Activated T-helper 2 cell treated with anti-CD3 and anti-CD28 coated beads, Interferon-gamma antibody, Interleukin-2, Interleukin-4, amounts not matched to agents 10 μg/mL and 5 μg/mL and 100 μg/mL, durations not matched to agents 14 hours and 24 hours and 36 hours (primary cell): Measurements from ENCODE around the gene MYBPC3. TPM values are rescaled to one million over a fixed set of nuclear protein-coding genes. Genes with fewer than 3 reads are reported as not detected.
A peak's percentile ranks its signal among the peaks of the same experiment; 100 is the strongest.

ENCODE experiments used
- DNase-seq: peaks from one replicate; pipeline ENCODE4 v3.0.0; 2021; ENCODE audit warnings: low spot score
- H3K27ac Mint-ChIP-seq: one replicate; pipeline ENCODE4 v1.8.0; 2021; ENCODE audit warnings: mixed read lengths
- H3K27me3 Mint-ChIP-seq: one replicate; pipeline ENCODE4 v1.8.0; 2021; ENCODE audit warnings: low read depth, mixed read lengths
- H3K36me3 Mint-ChIP-seq: one replicate; pipeline ENCODE4 v1.8.0; 2021; ENCODE audit warnings: low read depth, mixed read lengths
- H3K4me1 Mint-ChIP-seq: one replicate; pipeline ENCODE4 v1.8.0; 2021; ENCODE audit warnings: low read depth, mixed read lengths
- H3K4me3 Mint-ChIP-seq: one replicate; pipeline ENCODE4 v1.8.0; 2021; ENCODE audit warnings: low read depth, mild to moderate bottlenecking, moderate library complexity, mixed read lengths
- H3K9me3 Mint-ChIP-seq: one replicate; pipeline ENCODE4 v1.8.0; 2021; ENCODE audit warnings: mixed read lengths
- intact Hi-C: fragments of 100-400 bp; cut with micrococcal nuclease; formaldehyde crosslinking; loops from one replicate; pipeline ENCODE4 v1.15.1; 2023
- total RNA-seq: library from RNA; stranded (reverse); gene quantifications from 2 replicates; pipeline ENCODE4 v1.2.3, GENCODE V29; 2022

The MYBPC3 gene
- total RNA-seq, 1 donor from 2014 or later = not detected

- Mint-ChIP-seq H3K36me3 (no peaks in the 10 kb centered on the region), H3K9me3 (no peaks in the 10 kb centered on the region), H3K4me3 (no peak overlapping the region), H3K27me3 (peaks cover 2% of the 10 kb centered on the region), H3K4me1 (peaks cover 12% of the 10 kb centered on the region), H3K27ac (no peak overlapping the region)
- intact Hi-C loops = no loop called here
- no peak for DNase-seq
Measured at GRCh38 chr11:47361419-47361818, 8.9 kb upstream of the MYBPC3 start.

- Mint-ChIP-seq H3K27ac (no peak overlapping the region), H3K4me1 (peaks cover 10% of the 10 kb centered on the region), H3K4me3 (no peak overlapping the region), H3K27me3 (no peaks in the 10 kb centered on the region), H3K36me3 (no peaks in the 10 kb centered on the region), H3K9me3 (no peaks in the 10 kb centered on the region)
- DNase-seq = no peak
- intact Hi-C loops = no loop called here
Measured at GRCh38 chr11:47360341-47360740, 7.8 kb upstream of the MYBPC3 start.

- Mint-ChIP-seq H3K4me3 (no peak overlapping the region), H3K27me3 (no peaks in the 10 kb centered on the region), H3K27ac (peak overlapping the region; percentile 53), H3K9me3 (no peaks in the 10 kb centered on the region), H3K36me3 (no peaks in the 10 kb centered on the region), H3K4me1 (peaks cover 10% of the 10 kb centered on the region)
- intact Hi-C loops = no loop called here
- DNase-seq = no peak
Measured at GRCh38 chr11:47359586-47359985, 7.1 kb upstream of the MYBPC3 start.

GRCh38 chr11:47359162-47359561 lies 6.7 kb upstream of the MYBPC3 start:
- intact Hi-C loops = no loop called here
- H3K4me3 Mint-ChIP-seq = no peak overlapping the region
- no peak for DNase-seq
- no peaks in the 10 kb centered on the region for H3K27me3 Mint-ChIP-seq
- peak overlapping the region; percentile 53 for H3K27ac Mint-ChIP-seq
- no peaks in the 10 kb centered on the region for H3K9me3 Mint-ChIP-seq
- H3K36me3 Mint-ChIP-seq = no peaks in the 10 kb centered on the region
- peaks cover 10% of the 10 kb centered on the region for H3K4me1 Mint-ChIP-seq

- no peak overlapping the region for H3K4me3 Mint-ChIP-seq
- intact Hi-C loops = no loop called here
- no peaks in the 10 kb centered on the region for H3K9me3 Mint-ChIP-seq
- no peaks in the 10 kb centered on the region for H3K36me3 Mint-ChIP-seq
- DNase-seq = no peak
- H3K4me1 Mint-ChIP-seq = peaks cover 10% of the 10 kb centered on the region
- H3K27ac Mint-ChIP-seq = no peak overlapping the region
- no peaks in the 10 kb centered on the region for H3K27me3 Mint-ChIP-seq
Measured at GRCh38 chr11:47358731-47359051, 6.2 kb upstream of the MYBPC3 start.

- no peaks in the 10 kb centered on the region for H3K36me3 Mint-ChIP-seq
- intact Hi-C loops = no loop called here
Measured at GRCh38 chr11:47357985-47358730, 5.7 kb upstream of the MYBPC3 start.

GRCh38 chr11:47356998-47357329 lies 4.5 kb upstream of the MYBPC3 start:
- Mint-ChIP-seq H3K9me3 (no peaks in the 10 kb centered on the region), H3K36me3 (no peaks in the 10 kb centered on the region), H3K4me1 (peaks cover 10% of the 10 kb centered on the region), H3K4me3 (no peak overlapping the region), H3K27ac (no peak overlapping the region), H3K27me3 (no peaks in the 10 kb centered on the region)
- DNase-seq = no peak
- intact Hi-C loops = no loop called here

More at GRCh38 chr11:47357985-47358730, 5.7 kb upstream of the MYBPC3 start:
- no peak for DNase-seq
- Mint-ChIP-seq H3K9me3 (no peaks in the 10 kb centered on the region), H3K4me3 (no peak overlapping the region), H3K27me3 (no peaks in the 10 kb centered on the region), H3K27ac (no peak overlapping the region), H3K4me1 (peaks cover 10% of the 10 kb centered on the region)

- Mint-ChIP-seq H3K27ac (no peak overlapping the region), H3K36me3 (no peaks in the 10 kb centered on the region), H3K9me3 (no peaks in the 10 kb centered on the region), H3K4me1 (peaks cover 10% of the 10 kb centered on the region), H3K4me3 (no peak overlapping the region), H3K27me3 (no peaks in the 10 kb centered on the region)
- no peak for DNase-seq
- intact Hi-C loops = no loop called here
Measured at GRCh38 chr11:47356129-47356997, 3.9 kb upstream of the MYBPC3 start.

- Mint-ChIP-seq H3K27ac (no peak overlapping the region), H3K4me1 (peaks cover 8% of the 10 kb centered on the region), H3K4me3 (no peak overlapping the region), H3K27me3 (no peaks in the 10 kb centered on the region), H3K9me3 (no peaks in the 10 kb centered on the region), H3K36me3 (no peaks in the 10 kb centered on the region)
- intact Hi-C loops = no loop called here
- DNase-seq = peak; percentile 20
Measured at GRCh38 chr11:47355283-47356128, 3.0 kb upstream of the MYBPC3 start.

- H3K4me3 Mint-ChIP-seq = no peak overlapping the region
- H3K4me1 Mint-ChIP-seq = peaks cover 8% of the 10 kb centered on the region
- intact Hi-C loops = no loop called here
- H3K27ac Mint-ChIP-seq = no peak overlapping the region
- no peak for DNase-seq
- H3K27me3 Mint-ChIP-seq = no peaks in the 10 kb centered on the region
- H3K9me3 Mint-ChIP-seq = no peaks in the 10 kb centered on the region
- no peaks in the 10 kb centered on the region for H3K36me3 Mint-ChIP-seq
Measured at GRCh38 chr11:47354913-47355282, 2.4 kb upstream of the MYBPC3 start.

GRCh38 chr11:47353978-47354774 lies 1.7 kb upstream of the MYBPC3 start:
- Mint-ChIP-seq H3K9me3 (no peaks in the 10 kb centered on the region), H3K27ac (no peak overlapping the region), H3K4me3 (no peak overlapping the region), H3K4me1 (peaks cover under 1% of the 10 kb centered on the region), H3K36me3 (no peaks in the 10 kb centered on the region), H3K27me3 (no peaks in the 10 kb centered on the region)
- intact Hi-C loops = no loop called here
- DNase-seq = no peak
